K562 (cell line): ENCODE data around the gene WT1. TPM values are rescaled to one million over a fixed set of nuclear protein-coding genes. Genes with fewer than 3 reads are reported as not detected.

Source experiments
- ATAC-seq: fragments of 200-7000 bp; cut with Tn5 transposase; 3 replicates; pipeline ENCODE4 v1.9.1; 2020; ENCODE audit warnings: moderate library complexity
- BruUV-seq: library from RNA; stranded (reverse); fragments of 400-500 nt; replicated peaks from 2 replicates; lab custom pipeline; 2021; lab: Mats Ljungman, UMichigan
- CTCF ChIA-PET: fragments of 300-600 bp; formaldehyde crosslinking; extraction: SDS; loops from one replicate; lab custom pipeline; 2021; ENCODE audit warnings: low intra/inter-chr PET ratio; lab: Yijun Ruan, JAX
- POLR2A ChIA-PET: fragments of 300-600, 350-650 bp; sonication (Branson Sonifier 250); formaldehyde crosslinking; extraction: SDS; loops from one replicate; lab custom pipeline; 2021; ENCODE audit warnings: antibody characterized with exemption, inconsistent platforms; lab: Yijun Ruan, JAX
- DNase-seq, 4 experiments: peaks; one replicate each; pipeline versions ENCODE4 v3.0.0 to v3.0.0-alpha.2; 2011 to 2018; ENCODE audit warnings: low spot score in 3 of 4, mixed read lengths in 3 of 4; ENCODE audit errors: extremely low read depth in 1 of 4
- FAIRE-seq: peaks from 2 replicates; lab custom pipeline; 2011; peaks lifted over from hg19 to GRCh38; lab: Jason Lieb, UNC
- H2AFZ ChIP-seq: 2 replicates; pipeline ENCODE4 v1.6.0; 2011; ENCODE audit warnings: low read depth, low read length, control low read depth, inconsistent platforms
- H3K27ac ChIP-seq: fragments of 200-600 bp; 3 replicates; pipeline ENCODE4 v1.8.0; 2011; ENCODE audit warnings: low read depth, mild to moderate bottlenecking, control low read depth, inconsistent platforms, low read length, moderate library complexity, mixed read lengths; ENCODE audit errors: extremely low read depth
- H3K27me3 ChIP-seq, 2 experiments: fragments of 300-600 bp in 1 of 2; 2 replicates in 1 of 2; 3 replicates in 1 of 2; pipeline versions ENCODE4 v1.6.0 to v1.8.0; 2011; ENCODE audit warnings: inconsistent platforms in 2 of 2, low read length in 2 of 2, mild to moderate bottlenecking in 1 of 2, mixed read lengths in 1 of 2, moderate library complexity in 1 of 2; ENCODE audit not compliant: control insufficient read depth in 2 of 2, insufficient read depth in 2 of 2
- H3K36me3 ChIP-seq: fragments of 300-600 bp; 3 replicates; pipeline ENCODE4 v1.8.0; 2011; ENCODE audit warnings: mild to moderate bottlenecking, low read length, inconsistent platforms; ENCODE audit not compliant: control insufficient read depth, insufficient read depth
- H3K4me1 ChIP-seq, 2 experiments: fragments of 200-600 bp in 1 of 2; replicated peaks in 1 of 2; 2 replicates in 1 of 2; 3 replicates in 1 of 2; pipeline versions ENCODE4 v1.5.1 to v1.8.0; 2011; ENCODE audit warnings: inconsistent platforms in 2 of 2, low read length in 2 of 2, mild to moderate bottlenecking in 1 of 2, mixed read lengths in 1 of 2, moderate library complexity in 1 of 2; ENCODE audit not compliant: control insufficient read depth in 2 of 2, insufficient read depth in 2 of 2
- H3K4me2 ChIP-seq: 2 replicates; pipeline ENCODE4 v1.6.1; 2011; ENCODE audit warnings: low read length, control low read depth, inconsistent platforms, mixed read lengths; ENCODE audit not compliant: insufficient read depth
- H3K4me3 ChIP-seq: fragments of 200-600 bp; sonication (generic), shearing (Covaris generic); 2 replicates; pipeline ENCODE4 v1.5.1; 2016; ENCODE audit warnings: control low read depth, inconsistent platforms
- H3K79me2 ChIP-seq: fragments of 200-600 bp; 3 replicates; pipeline ENCODE4 v1.8.0; 2011; ENCODE audit warnings: low read length, inconsistent platforms; ENCODE audit not compliant: control insufficient read depth, insufficient read depth
- H3K9ac ChIP-seq, 2 experiments: 2 replicates each; pipeline versions ENCODE4 v1.6.0 to v1.6.1; 2011; ENCODE audit warnings: low read depth in 2 of 2, low read length in 2 of 2, control low read depth in 1 of 2, inconsistent platforms in 1 of 2, mild to moderate bottlenecking in 1 of 2, mixed read lengths in 1 of 2; ENCODE audit not compliant: insufficient read depth in 1 of 2
- H3K9me1 ChIP-seq: one replicate; pipeline ENCODE4 v1.6.0; 2011; ENCODE audit warnings: inconsistent platforms, mild to moderate bottlenecking, low read length, moderate library complexity; ENCODE audit not compliant: control insufficient read depth, insufficient read depth
- H3K9me3 ChIP-seq: replicated peaks from 2 replicates; pipeline ENCODE4 v1.5.1; 2011; ENCODE audit warnings: low read depth, low read length, inconsistent platforms; ENCODE audit not compliant: control insufficient read depth, insufficient read depth
- H4K20me1 ChIP-seq: replicated peaks from 2 replicates; pipeline ENCODE4 v1.6.1; 2011; ENCODE audit warnings: low read length, inconsistent platforms, mixed read lengths; ENCODE audit not compliant: control insufficient read depth, insufficient read depth
- CBX8 ChIP-seq: fragments of 200-600 bp; sonication (generic); IDR thresholded peaks from 2 replicates; pipeline ENCODE4 v1.6.1; 2012; ENCODE audit warnings: borderline replicate concordance, mixed run types, low read depth, mild to moderate bottlenecking, moderate library complexity, mixed read lengths, low read length, control low read depth, inconsistent platforms; ENCODE audit not compliant: poor library complexity, severe bottlenecking; ENCODE audit errors: extremely low read depth
- GABPB1 ChIP-seq: sonication (generic); formaldehyde crosslinking; IDR thresholded peaks from 2 replicates; pipeline ENCODE4 v1.8.0; 2022; ENCODE audit warnings: mild to moderate bottlenecking, missing genetic modification reagents
- GATA2 ChIP-seq: sonication (generic); formaldehyde crosslinking; IDR thresholded peaks from 2 replicates; pipeline ENCODE4 v1.4.0; 2020; ENCODE audit warnings: mild to moderate bottlenecking, missing genetic modification reagents
- ZNF696 ChIP-seq: fragments of 250-450 bp; sonication (Bioruptor Pico); conservative IDR thresholded peaks from 2 replicates; pipeline ENCODE4 v1.4.0; 2020; ENCODE audit warnings: mild to moderate bottlenecking, moderate library complexity
- ZNF766 ChIP-seq: fragments of 200-800 bp; sonication (Bioruptor generic); conservative IDR thresholded peaks from 2 replicates; pipeline ENCODE4 v1.6.1; 2016; ENCODE audit warnings: missing genetic modification characterization, missing compliant biosample characterization
- WGBS: fragments of 100-300 bp; shearing (Covaris generic); methylation state at CpG from one replicate; pipeline ENCODE4 v1.1.6; 2016; ENCODE audit warnings: low coverage, mixed read lengths; ENCODE audit not compliant: insufficient coverage; ENCODE audit errors: missing lambda C conversion rate; 5-methylcytosine and 5-hydroxymethylcytosine counted together
- in situ Hi-C: fragments of 300-500 bp; cut with MboI; formaldehyde crosslinking; loops from 4 replicates; pipeline ENCODE4 v1.15.0; 2018; ENCODE audit warnings: inconsistent platforms, mixed read lengths
- intact Hi-C: fragments of 100-400 bp; cut with micrococcal nuclease; formaldehyde crosslinking; loops from 2 replicates; pipeline ENCODE4 v1.14.2; 2022
- polyA plus RNA-seq, 8 experiments: library from polyadenylated mRNA; depleted of rRNA in 4 of 8; stranded (reverse) in 5 of 8; unstranded in 3 of 8; fragments of >200 nt; fragmentation: Nextera tagmentation in 2 of 8; fragmentation: Illumina TruSeq in 1 of 8; extraction: Ambion mirVana in 2 of 8; extraction: Trizol in 1 of 8; gene quantifications; 2 replicates each; pipeline versions ENCODE4 v1.2.1 to v1.2.3, GENCODE V29; 2011 to 2014; ENCODE audit warnings: inconsistent platforms in 1 of 8, missing spikeins in 1 of 8
- total RNA-seq, 7 experiments: library from RNA; depleted of rRNA in 6 of 7; stranded (reverse); fragments of >200 nt in 6 of 7; fragmentation: Illumina TruSeq in 2 of 7; extraction: Trizol in 2 of 7; gene quantifications; 2 replicates each; pipeline versions ENCODE4 v1.2.1 to v1.2.3, GENCODE V29; 2011 to 2021; ENCODE audit warnings: low replicate concordance in 1 of 7
- TF ChIP-seq, protein P1 (sequence below): fragments of 250-450 bp; sonication (Bioruptor Pico); IDR thresholded peaks from 2 replicates; pipeline ENCODE4 v1.5.0; 2021

Gene WT1
- total and polyA plus RNA-seq, 9 of the 15 experiments (the other 6 are each of a cell fraction or from before 2014, with no cell fraction given) = 7.1 to 33.8 (median 19.4) TPM

DNA sequence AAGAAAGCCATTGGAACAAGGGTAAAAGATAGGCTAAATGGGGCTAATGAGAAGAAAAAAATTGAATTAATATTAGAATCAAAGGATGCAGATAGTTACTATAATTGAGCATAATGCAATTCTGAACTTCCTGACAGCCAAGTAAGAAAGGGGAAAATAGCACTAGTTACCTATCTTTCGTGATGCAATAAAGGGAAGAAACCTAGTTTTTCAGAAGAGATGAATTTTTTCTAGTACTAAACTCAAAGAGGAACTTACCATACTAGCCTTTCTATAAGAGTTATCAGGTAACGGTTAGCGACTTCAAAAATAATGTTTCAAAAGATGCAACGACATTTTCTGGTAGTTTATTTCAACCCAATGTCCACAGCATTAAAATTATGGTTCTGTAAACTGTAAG, 8.8 kb upstream of the WT1 start:
- in situ Hi-C loops = no loop called here
- TF ChIP-seq, protein P1, sequence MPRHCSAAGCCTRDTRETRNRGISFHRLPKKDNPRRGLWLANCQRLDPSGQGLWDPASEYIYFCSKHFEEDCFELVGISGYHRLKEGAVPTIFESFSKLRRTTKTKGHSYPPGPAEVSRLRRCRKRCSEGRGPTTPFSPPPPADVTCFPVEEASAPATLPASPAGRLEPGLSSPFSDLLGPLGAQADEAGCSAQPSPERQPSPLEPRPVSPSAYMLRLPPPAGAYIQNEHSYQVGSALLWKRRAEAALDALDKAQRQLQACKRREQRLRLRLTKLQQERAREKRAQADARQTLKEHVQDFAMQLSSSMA (CRISPR knock-in tag) = no peak
- TF ChIP-seq ZNF766 (no peak), GATA2 (CRISPR knock-in tag) (no peak), ZNF696 (CRISPR knock-in tag) (no peak), GABPB1 (CRISPR knock-in tag) (no peak), CBX8 (no peak)
- TF ChIP-seq, all 486 proteins: peak for 0
- Histone ChIP-seq H4K20me1 (no peaks in the 10 kb centered on the region), H3K27ac (no peak overlapping the region), H3K79me2 (no peaks in the 10 kb centered on the region), H3K9ac (no peak overlapping the region), H3K4me1 (peaks cover 2 to 6% of the 10 kb centered on the region in 2 experiments; a peak in 3 of 5 replicates), H3K27me3 (no peaks in the 10 kb centered on the region), H3K4me3 (no peak overlapping the region), H3K4me2 (no peak overlapping the region), H2AFZ (no peak overlapping the region), H3K36me3 (no peaks in the 10 kb centered on the region), H3K9me1 (no peaks in the 10 kb centered on the region), H3K9me3 (no peaks in the 10 kb centered on the region)
- no TSS peak for BruUV-seq
- FAIRE-seq = no peak
- intact Hi-C loops = no loop called here
- POLR2A ChIA-PET = no interaction called here
- no peak for ATAC-seq
- 72% methylated on average over 4 of the region's 4 CpGs for WGBS
- CTCF ChIA-PET = no interaction called here
- no peak for DNase-seq
